Sigmoid colon (tissue), 4 donors: ENCODE measurements around the gene ZNF195.

Source experiments
- EP300 ChIP-seq, 4 donors: sonication (generic); formaldehyde crosslinking; IDR thresholded peaks; one replicate each; pipeline ENCODE4 v1.6.1; 2017; ENCODE audit warnings: antibody characterized with exemption in 4 of 4
- POLR2A ChIP-seq, 2 donors: fragments of 450-650 bp; IDR thresholded peaks; one replicate each; pipeline ENCODE4 v1.6.1; 2016; ENCODE audit warnings: antibody characterized with exemption in 2 of 2, mild to moderate bottlenecking in 2 of 2, moderate library complexity in 2 of 2

GRCh38 chr11:3359092-3359824 lies 19.7 kb downstream of the ZNF195 start:
- TF ChIP-seq EP300 (IDR thresholded peaks at IDR 0.05): no peak
- no peak for TF ChIP-seq POLR2A (IDR thresholded peaks at IDR 0.05)
